H1 (cell line): ENCODE measurements around the gene GDI2. TPM values are rescaled to one million over a fixed set of nuclear protein-coding genes. Genes with fewer than 3 reads are reported as not detected.

Experiments used
- CTCF ChIA-PET: fragments of 300-600 bp; sonication (Branson Sonifier 250); formaldehyde crosslinking; loops from one replicate; lab custom pipeline; 2021; ENCODE audit not compliant: partially characterized antibody; lab: Charles Lee
- POLR2A ChIA-PET: fragments of 300-600 bp; sonication (Branson Sonifier 250); formaldehyde crosslinking; loops from one replicate; lab custom pipeline; 2021; ENCODE audit warnings: inconsistent platforms; ENCODE audit not compliant: partially characterized antibody; lab: Charles Lee
- DNase-seq, 2 experiments: peaks; one replicate each; pipeline versions ENCODE4 v3.0.0 to v3.0.0-alpha.2; 2010 to 2022; ENCODE audit warnings: low spot score in 2 of 2, low read depth in 1 of 2, mixed read lengths in 1 of 2
- FAIRE-seq: peaks from 2 replicates; lab custom pipeline; 2011; peaks lifted over from hg19 to GRCh38; lab: Jason Lieb, UNC
- H2AFZ ChIP-seq: 2 replicates; pipeline ENCODE4 v1.8.1; 2012; ENCODE audit warnings: low read length, inconsistent platforms
- H2AK5ac ChIP-seq: 2 replicates; pipeline ENCODE4 v1.6.1; 2013; ENCODE audit warnings: low read depth, low read length
- H2BK120ac ChIP-seq: replicated peaks from 2 replicates; pipeline ENCODE3; 2013; ENCODE audit warnings: low read depth, low read length, inconsistent platforms
- H2BK12ac ChIP-seq: 2 replicates; pipeline ENCODE4 v1.6.1; 2013; ENCODE audit warnings: low read depth, low read length
- H2BK15ac ChIP-seq: 2 replicates; pipeline ENCODE4 v1.6.1; 2013; ENCODE audit warnings: low read length
- H2BK20ac ChIP-seq: 2 replicates; pipeline ENCODE4 v1.6.1; 2013; ENCODE audit warnings: low read length
- H2BK5ac ChIP-seq: 2 replicates; pipeline ENCODE4 v1.6.1; 2013; ENCODE audit warnings: low read depth, low read length
- H3K14ac ChIP-seq: 2 replicates; pipeline ENCODE4 v1.6.1; 2013; ENCODE audit warnings: inconsistent platforms; ENCODE audit not compliant: insufficient read length
- H3K18ac ChIP-seq: 2 replicates; pipeline ENCODE4 v1.6.1; 2013; ENCODE audit warnings: low read length; ENCODE audit errors: extremely low read depth
- H3K23ac ChIP-seq: 2 replicates; pipeline ENCODE4 v1.6.1; 2013; ENCODE audit warnings: inconsistent platforms; ENCODE audit not compliant: insufficient read length
- H3K23me2 ChIP-seq: 2 replicates; pipeline ENCODE4 v1.6.1; 2013; ENCODE audit warnings: low read depth, low read length
- H3K27ac ChIP-seq: 2 replicates; pipeline ENCODE4 v1.6.1; 2011; ENCODE audit warnings: low read depth, low read length, inconsistent platforms
- H3K27me3 ChIP-seq, 4 experiments: replicated peaks in 1 of 4; 1 replicate in 1 of 4; 2 replicates in 3 of 4; pipeline versions ENCODE4 v1.6.1 to v1.8.1; 2011 to 2013; ENCODE audit warnings: low read length in 3 of 4, mild to moderate bottlenecking in 3 of 4, inconsistent platforms in 2 of 4, mixed read lengths in 2 of 4, moderate library complexity in 1 of 4; ENCODE audit not compliant: control insufficient read depth in 3 of 4, insufficient read depth in 3 of 4; ENCODE audit errors: extremely low read depth in 1 of 4
- H3K36me3 ChIP-seq, 4 experiments: 2 replicates each; pipeline versions ENCODE4 v1.6.1 to v1.8.1; 2011 to 2013; ENCODE audit warnings: mild to moderate bottlenecking in 4 of 4, low read length in 3 of 4, moderate library complexity in 2 of 4, control low read depth in 1 of 4, inconsistent platforms in 1 of 4; ENCODE audit not compliant: insufficient read depth in 4 of 4, control insufficient read depth in 2 of 4
- H3K4ac ChIP-seq: replicated peaks from 2 replicates; pipeline ENCODE3; 2013; ENCODE audit warnings: low read length, low read depth, mixed read lengths, inconsistent platforms; ENCODE audit not compliant: insufficient read length
- H3K4me1 ChIP-seq, 4 experiments: replicated peaks in 1 of 4; 1 replicate in 1 of 4; 2 replicates in 3 of 4; pipeline versions ENCODE4 v1.6.1 to v1.8.1; 2011 to 2013; ENCODE audit warnings: low read length in 3 of 4, inconsistent platforms in 2 of 4, mixed read lengths in 1 of 4; ENCODE audit not compliant: insufficient read depth in 4 of 4, control insufficient read depth in 3 of 4
- H3K4me2 ChIP-seq, 2 experiments: 2 replicates each; pipeline versions ENCODE4 v1.6.1 to v1.8.1; 2011 to 2013; ENCODE audit warnings: low read depth in 2 of 2, low read length in 2 of 2, control low read depth in 1 of 2, inconsistent platforms in 1 of 2, mild to moderate bottlenecking in 1 of 2; ENCODE audit not compliant: insufficient read depth in 1 of 2
- H3K4me3 ChIP-seq, 4 experiments: fragments of 200-600, 300-600 bp in 1 of 4; sonication (generic), shearing (Covaris generic), sonication (Bioruptor Twin) in 1 of 4; 2 replicates each; pipeline versions ENCODE4 v1.5.1 to v1.8.1; 2011 to 2016; ENCODE audit warnings: low read length in 4 of 4, low read depth in 3 of 4, control low read depth in 2 of 4, inconsistent platforms in 2 of 4, mild to moderate bottlenecking in 2 of 4, mixed read lengths in 1 of 4, moderate library complexity in 1 of 4; ENCODE audit not compliant: insufficient read depth in 2 of 4; ENCODE audit errors: extremely low read depth in 1 of 4
- H3K56ac ChIP-seq: replicated peaks from 2 replicates; pipeline ENCODE3; 2013; ENCODE audit warnings: low read depth, mild to moderate bottlenecking, mixed read lengths, low read length, inconsistent platforms; ENCODE audit not compliant: insufficient read length
- H3K79me1 ChIP-seq: 2 replicates; pipeline ENCODE4 v1.6.1; 2013; ENCODE audit warnings: low read depth, low read length, control low read depth
- H3K79me2 ChIP-seq, 2 experiments: 2 replicates each; pipeline versions ENCODE4 v1.6.1 to v1.8.1; 2012 to 2013; ENCODE audit warnings: low read length in 2 of 2, mild to moderate bottlenecking in 2 of 2, inconsistent platforms in 1 of 2; ENCODE audit not compliant: insufficient read depth in 2 of 2, control insufficient read depth in 1 of 2
- H3K9ac ChIP-seq, 4 experiments: replicated peaks in 1 of 4; 1 replicate in 1 of 4; 2 replicates in 3 of 4; pipeline versions ENCODE4 v1.6.1 to v1.8.1; 2011 to 2013; ENCODE audit warnings: low read depth in 3 of 4, low read length in 3 of 4, control low read depth in 2 of 4, mild to moderate bottlenecking in 2 of 4, moderate library complexity in 2 of 4, inconsistent platforms in 1 of 4; ENCODE audit errors: extremely low read depth in 1 of 4
- H3K9me3 ChIP-seq, 2 experiments: 2 replicates each; pipeline versions ENCODE4 v1.6.1 to v1.8.1; 2012 to 2013; ENCODE audit warnings: mild to moderate bottlenecking in 2 of 2, moderate library complexity in 2 of 2, control low read depth in 1 of 2, inconsistent platforms in 1 of 2, low read depth in 1 of 2, low read length in 1 of 2, mixed read lengths in 1 of 2; ENCODE audit not compliant: insufficient read depth in 2 of 2
- H4K20me1 ChIP-seq, 2 experiments: replicated peaks in 1 of 2; 2 replicates each; pipeline versions ENCODE3 to v1.8.1; 2011 to 2013; ENCODE audit warnings: inconsistent platforms in 2 of 2, low read length in 2 of 2, mild to moderate bottlenecking in 1 of 2; ENCODE audit not compliant: insufficient read depth in 2 of 2, control insufficient read depth in 1 of 2
- H4K5ac ChIP-seq: 2 replicates; pipeline ENCODE4 v1.6.1; 2013; ENCODE audit warnings: low read length, low read depth, mixed read lengths, inconsistent platforms; ENCODE audit not compliant: insufficient read length
- H4K8ac ChIP-seq: 2 replicates; pipeline ENCODE4 v1.8.0; 2013; ENCODE audit warnings: mild to moderate bottlenecking, moderate library complexity, low read length, inconsistent platforms; ENCODE audit not compliant: insufficient read depth; ENCODE audit errors: extremely low read depth
- H4K91ac ChIP-seq: replicated peaks from 2 replicates; pipeline ENCODE3; 2013; ENCODE audit warnings: low read length, mixed read lengths, inconsistent platforms; ENCODE audit not compliant: insufficient read length
- BCL11A ChIP-seq, 2 experiments: IDR thresholded peaks; one replicate each; pipeline ENCODE4 v1.6.1; 2011; ENCODE audit warnings: low read depth in 2 of 2, low read length in 2 of 2, mild to moderate bottlenecking in 2 of 2
- CBX8 ChIP-seq: fragments of 300-800, 300-1000 bp; sonication (generic); IDR thresholded peaks from 2 replicates; pipeline ENCODE4 v1.7.1; 2016; ENCODE audit warnings: low read depth, low read length, borderline replicate concordance
- CEBPB ChIP-seq: IDR thresholded peaks from 2 replicates; pipeline ENCODE4 v1.6.1; 2012; ENCODE audit warnings: low read depth, low read length
- CTBP2 ChIP-seq: IDR thresholded peaks from 2 replicates; pipeline ENCODE4 v1.7.0; 2011; ENCODE audit warnings: borderline replicate concordance, mild to moderate bottlenecking, moderate library complexity, mixed read lengths, low read length; ENCODE audit not compliant: insufficient read depth, insufficient read length
- HDAC6 ChIP-seq: IDR thresholded peaks from one replicate; pipeline ENCODE4 v1.7.1; 2012; ENCODE audit warnings: low read depth, mild to moderate bottlenecking, inconsistent platforms, low read length, moderate library complexity
- MAFK ChIP-seq: IDR thresholded peaks from 2 replicates; pipeline ENCODE4 v1.6.1; 2012; ENCODE audit warnings: low read depth, mild to moderate bottlenecking, improper control_type of control experiment, low read length
- MAX ChIP-seq: IDR thresholded peaks from 2 replicates; pipeline ENCODE4 v1.6.1; 2012; ENCODE audit warnings: inconsistent platforms
- RBBP5 ChIP-seq: IDR thresholded peaks from 2 replicates; pipeline ENCODE4 v1.7.1; 2012; ENCODE audit warnings: low read depth, mild to moderate bottlenecking, inconsistent platforms, low read length, moderate library complexity, borderline replicate concordance
- SIRT6 ChIP-seq: IDR thresholded peaks from one replicate; pipeline ENCODE4 v1.7.1; 2012; ENCODE audit warnings: low read length, inconsistent platforms
- SIX5 ChIP-seq: IDR thresholded peaks from 2 replicates; pipeline ENCODE4 v1.6.1; 2011; ENCODE audit warnings: mild to moderate bottlenecking, low read depth, low read length
- SP2 ChIP-seq: IDR thresholded peaks from 2 replicates; pipeline ENCODE4 v1.6.1; 2012; ENCODE audit warnings: mild to moderate bottlenecking, low read length, inconsistent platforms
- TAF7 ChIP-seq: optimal IDR thresholded peaks from 2 replicates; pipeline ENCODE3; 2011; ENCODE audit warnings: low read depth, mild to moderate bottlenecking, inconsistent platforms, low read length, moderate library complexity, borderline replicate concordance
- WGBS, 2 experiments: shearing (Covaris generic) in 1 of 2; methylation state at CpG; one replicate each; pipeline versions ENCODE4 v1.1.6 to v1.1.7; 2013 to 2015; ENCODE audit warnings: low lambda C conversion rate in 2 of 2, mixed read lengths in 2 of 2, inconsistent platforms in 1 of 2, low coverage in 1 of 2, missing lambda C conversion rate in 1 of 2; ENCODE audit not compliant: insufficient replicate concordance in 2 of 2, insufficient coverage in 1 of 2, insufficient read length in 1 of 2; ENCODE audit errors: extremely low coverage in 1 of 2, missing lambda C conversion rate in 1 of 2; 5-methylcytosine and 5-hydroxymethylcytosine counted together
- polyA plus RNA-seq, 7 experiments: library from polyadenylated mRNA; depleted of rRNA in 3 of 7; stranded (reverse) in 5 of 7; unstranded in 2 of 7; fragments of >200 nt in 5 of 7; fragments of 200-250 nt in 2 of 7; gene quantifications; 1 replicate in 5 of 7; 2 replicates in 1 of 7; 4 replicates in 1 of 7; pipeline versions ENCODE4 v1.2.1 to v1.2.3, GENCODE V29; 2011 to 2013; ENCODE audit warnings: missing spikeins in 2 of 7, mixed read lengths in 2 of 7
- total RNA-seq: library from RNA; stranded (reverse); fragmentation: NEBNext Ultra II Directional; extraction: Animal tissue kit (Norgen Biotek cat#: 25700); gene quantifications from 2 replicates; pipeline ENCODE4 v1.2.1, GENCODE V29; 2021
- TF ChIP-seq, protein P1 (sequence below): IDR thresholded peaks from 2 replicates; pipeline ENCODE4 v1.6.1; 2012; ENCODE audit warnings: low read length, inconsistent platforms

GDI2 gene
- total and polyA plus RNA-seq, 2 of the 8 experiments (the other 6 are each of a cell fraction or from before 2014, with no cell fraction given), result 168 to 385 TPM

DNA sequence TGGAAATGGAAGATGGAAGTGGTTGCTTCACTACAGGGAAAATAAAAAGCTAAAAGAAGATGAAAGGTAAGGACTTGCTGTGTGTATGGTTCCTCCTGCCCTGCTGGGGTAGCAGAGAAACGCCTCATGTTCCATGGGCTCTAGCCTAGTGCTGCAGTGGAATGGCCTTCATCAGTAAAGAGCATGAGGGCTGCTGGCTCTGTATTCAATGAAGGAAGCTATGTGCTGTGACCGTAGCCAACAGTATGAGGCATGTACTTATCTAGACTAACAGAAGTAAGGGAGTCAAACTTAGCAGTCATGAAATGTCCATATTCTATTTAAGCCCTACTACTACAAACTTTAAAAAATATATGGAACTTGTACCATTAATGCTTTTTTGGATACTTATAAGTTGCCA, 54.3 kb downstream of the GDI2 start:
- Histone ChIP-seq H3K18ac (no peak overlapping the region), H3K79me2 (no peaks in the 10 kb centered on the region), H3K23me2 (no peaks in the 10 kb centered on the region), H2AFZ (no peak overlapping the region), H4K91ac (no peak overlapping the region), H3K23ac (no peak overlapping the region), H4K5ac (no peak overlapping the region), H3K4me1 (no peaks in the 10 kb centered on the region), H2BK20ac (no peak overlapping the region), H3K79me1 (no peaks in the 10 kb centered on the region; the same call in 1 of the 2 replicates), H2BK120ac (no peak overlapping the region), H3K4me3 (no peak overlapping the region), H3K27ac (no peak overlapping the region), H4K8ac (no peak overlapping the region), H3K4ac (no peak overlapping the region), H4K20me1 (no peaks in the 10 kb centered on the region), H3K56ac (no peak overlapping the region), H3K36me3 (peaks cover 18 to 61% (median 44%) of the 10 kb centered on the region in 4 experiments), H2AK5ac (no peak overlapping the region), H2BK12ac (no peak overlapping the region), H3K9me3 (no peaks in the 10 kb centered on the region), H2BK5ac (no peak overlapping the region), H3K14ac (no peak overlapping the region), H3K4me2 (no peak overlapping the region), H2BK15ac (no peak overlapping the region), H3K9ac (no peak overlapping the region), H3K27me3 (no peaks in the 10 kb centered on the region)
- WGBS, 2 experiments, result 93% methylated on average over 2 of the region's 2 CpGs; no CpG with 5 or more reads in 1 of the 2 experiments
- POLR2A ChIA-PET, result interaction anchor here (1.0 to 1.4 kb wide), 2 partner anchors 10 to 28 kb away, joined by 3 to 4 read pairs; no protein-coding TSS in a partner anchor
- CTCF ChIA-PET, result interaction anchor here (0.5 to 1.6 kb wide), 5 partner anchors 11 to 318 kb away, joined by 3 to 5 read pairs (median 4); no protein-coding TSS in a partner anchor
- FAIRE-seq (no peak), DNase-seq (no peak)
- TF ChIP-seq TAF7, result no peak
- TF ChIP-seq SIX5, result no peak
- TF ChIP-seq, protein P1, sequence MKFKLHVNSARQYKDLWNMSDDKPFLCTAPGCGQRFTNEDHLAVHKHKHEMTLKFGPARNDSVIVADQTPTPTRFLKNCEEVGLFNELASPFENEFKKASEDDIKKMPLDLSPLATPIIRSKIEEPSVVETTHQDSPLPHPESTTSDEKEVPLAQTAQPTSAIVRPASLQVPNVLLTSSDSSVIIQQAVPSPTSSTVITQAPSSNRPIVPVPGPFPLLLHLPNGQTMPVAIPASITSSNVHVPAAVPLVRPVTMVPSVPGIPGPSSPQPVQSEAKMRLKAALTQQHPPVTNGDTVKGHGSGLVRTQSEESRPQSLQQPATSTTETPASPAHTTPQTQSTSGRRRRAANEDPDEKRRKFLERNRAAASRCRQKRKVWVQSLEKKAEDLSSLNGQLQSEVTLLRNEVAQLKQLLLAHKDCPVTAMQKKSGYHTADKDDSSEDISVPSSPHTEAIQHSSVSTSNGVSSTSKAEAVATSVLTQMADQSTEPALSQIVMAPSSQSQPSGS, result no peak
- no peak for TF ChIP-seq CBX8
- TF ChIP-seq CEBPB, result no peak
- TF ChIP-seq BCL11A (IDR thresholded peaks at IDR 0.05; ENCODE audit: low read depth in 2 of 2, low read length in 2 of 2), result no peak
- no peak for TF ChIP-seq MAFK
- no peak for TF ChIP-seq HDAC6
- no peak for TF ChIP-seq RBBP5
- no peak for TF ChIP-seq SP2
- TF ChIP-seq SIRT6, result no peak
- no peak for TF ChIP-seq MAX
- TF ChIP-seq CTBP2, result no peak
